ENCODE results near the gene PPARA. TPM values are rescaled to one million over a fixed set of nuclear protein-coding genes. Genes with fewer than 3 reads are reported as not detected.

PPARA gene
- total and polyA plus RNA-seq, 9 of the 15 experiments (the other 6 are each of a cell fraction or from before 2014, with no cell fraction given), result 0.64 to 5.3 (median 3.5) TPM

DNA sequence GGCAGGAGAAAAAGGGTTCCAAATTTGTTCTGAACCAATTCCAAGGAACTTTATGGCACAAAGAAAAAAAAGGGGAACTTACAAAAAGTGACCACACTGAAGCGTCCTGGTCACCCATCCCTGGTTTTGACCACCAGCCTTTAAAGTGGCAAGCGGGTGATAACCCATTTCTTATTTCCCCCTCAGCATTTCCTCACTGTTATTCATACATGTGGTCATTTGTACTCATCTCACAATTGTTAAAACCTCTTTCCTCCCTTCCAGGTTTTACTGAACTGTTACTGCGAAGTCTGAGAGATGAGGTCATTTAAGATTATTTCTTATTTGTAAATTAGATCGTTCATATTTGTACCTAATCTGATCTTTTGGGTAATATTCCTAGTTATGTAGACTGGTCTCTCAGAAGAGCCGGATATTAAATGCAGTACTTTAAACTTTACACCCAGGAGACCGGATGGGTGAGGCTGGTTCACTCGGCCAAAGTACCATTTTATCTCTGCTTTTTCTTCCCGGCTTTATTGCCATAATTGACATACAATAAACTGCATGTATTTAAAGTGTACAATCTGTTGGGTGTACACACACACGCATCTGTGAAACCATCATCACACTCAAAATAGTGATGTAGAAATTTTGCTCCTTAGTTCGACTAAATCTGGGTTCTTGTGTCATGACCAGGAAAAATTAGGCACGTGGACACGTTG, 52.7 kb downstream of the PPARA start:
- in situ Hi-C loops (cut with MboI) (no loop called here), intact Hi-C loops (cut with micrococcal nuclease) (no loop called here)
- no peak overlapping the region for H3K4me2 ChIP-seq (ENCODE audit: insufficient read depth, low read length)
- H3K9me1 ChIP-seq (ENCODE audit: control insufficient read depth, insufficient read depth, low read length), result no peaks in the 10 kb centered on the region
- no TSS peak for BruUV-seq (replicated peaks)
- FAIRE-seq, result no peak
- H3K27ac ChIP-seq (ENCODE audit: extremely low read depth, low read depth, low read length), result no peak overlapping the region
- no peak for TF ChIP-seq MCM3 (IDR thresholded peaks at IDR 0.05)
- no peak for TF ChIP-seq ZFP1 (CRISPR knock-in tag; IDR thresholded peaks at IDR 0.05)
- TF ChIP-seq ZNF316 (IDR thresholded peaks at IDR 0.05), result no peak
- no peak for TF ChIP-seq ARNT (IDR thresholded peaks at IDR 0.05)
- no peak for TF ChIP-seq MYNN (IDR thresholded peaks at IDR 0.05)
- no peak for TF ChIP-seq MYNN (CRISPR knock-in tag; IDR thresholded peaks at IDR 0.05)
- TF ChIP-seq, protein P1, sequence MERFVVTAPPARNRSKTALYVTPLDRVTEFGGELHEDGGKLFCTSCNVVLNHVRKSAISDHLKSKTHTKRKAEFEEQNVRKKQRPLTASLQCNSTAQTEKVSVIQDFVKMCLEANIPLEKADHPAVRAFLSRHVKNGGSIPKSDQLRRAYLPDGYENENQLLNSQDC (CRISPR knock-in tag; IDR thresholded peaks at IDR 0.05), result no peak
- no peak for TF ChIP-seq ZNF668 (CRISPR knock-in tag; IDR thresholded peaks at IDR 0.05)
- no peak for TF ChIP-seq FOS (IDR thresholded peaks at IDR 0.05; ENCODE audit: extremely low read depth, insufficient read length)
- TF ChIP-seq NR2F6 (CRISPR knock-in tag; IDR thresholded peaks at IDR 0.05), result no peak
- no peak for TF ChIP-seq CTBP1 (IDR thresholded peaks at IDR 0.05; ENCODE audit: borderline replicate concordance)
- no peak for TF ChIP-seq ZKSCAN8 (CRISPR knock-in tag; IDR thresholded peaks at IDR 0.05)
- no peak for TF ChIP-seq ARID2 (IDR thresholded peaks at IDR 0.05)
- ChIA-PET POLR2A (no interaction called here), CTCF (ENCODE audit: low intra/inter-chr PET ratio) (no interaction called here)
- no peaks in the 10 kb centered on the region for H3K27me3 ChIP-seq (ENCODE audit: control insufficient read depth in 2 of 2, insufficient read depth in 2 of 2, low read length in 2 of 2)
- no peaks in the 10 kb centered on the region for H4K20me1 ChIP-seq (replicated peaks; ENCODE audit: control insufficient read depth, insufficient read depth, low read length)
- H3K36me3 ChIP-seq (ENCODE audit: control insufficient read depth, insufficient read depth, low read length), result no peaks in the 10 kb centered on the region
- H3K9ac ChIP-seq (ENCODE audit: insufficient read depth in 1 of 2, low read depth in 2 of 2, low read length in 2 of 2), result no peak overlapping the region
- H3K4me1 ChIP-seq (replicated peaks in 1 of 2; ENCODE audit: control insufficient read depth in 2 of 2, insufficient read depth in 2 of 2, low read length in 2 of 2), result no peaks in the 10 kb centered on the region; a peak in 1 of 5 replicates
- 48% methylated on average over 9 of the region's 12 CpGs for WGBS (ENCODE audit: insufficient coverage, low coverage, missing lambda C conversion rate)
- DNase-seq (ENCODE audit: extremely low read depth in 1 of 4, low spot score in 3 of 4), result no peak
- H3K79me2 ChIP-seq (ENCODE audit: control insufficient read depth, insufficient read depth, low read length), result no peaks in the 10 kb centered on the region
- H3K4me3 ChIP-seq, result no peak overlapping the region
- no peak for ATAC-seq
- no peaks in the 10 kb centered on the region for H3K9me3 ChIP-seq (replicated peaks; ENCODE audit: control insufficient read depth, insufficient read depth, low read depth, low read length)
- no peak overlapping the region for H2AFZ ChIP-seq (ENCODE audit: low read depth, low read length)

All from K562 (cell line).